BJ (cell line): ENCODE data around the gene RPL5. TPM values are rescaled to one million over a fixed set of nuclear protein-coding genes. Genes with fewer than 3 reads are reported as not detected.

Experiments
- CTCF ChIA-PET: fragments of 350-600 bp; formaldehyde crosslinking; extraction: SDS; loops from one replicate; lab custom pipeline; 2021; ENCODE audit warnings: antibody characterized with exemption, inconsistent platforms; lab: Yijun Ruan, JAX
- POLR2A ChIA-PET: fragments of 300-600 bp; sonication (Branson Sonifier 250); formaldehyde crosslinking; extraction: SDS; loops from one replicate; lab custom pipeline; 2021; ENCODE audit warnings: antibody characterized with exemption; lab: Charles Lee
- DNase-seq: peaks from one replicate; pipeline ENCODE4 v3.0.0-alpha.2; 2011; ENCODE audit warnings: low read depth
- H3K27me3 ChIP-seq: 2 replicates; pipeline ENCODE4 v1.6.0; 2011; ENCODE audit warnings: low read length; ENCODE audit not compliant: control insufficient read depth, insufficient read depth
- H3K36me3 ChIP-seq: 2 replicates; pipeline ENCODE4 v1.5.1; 2011; ENCODE audit warnings: low read length; ENCODE audit not compliant: control insufficient read depth, insufficient read depth
- H3K4me3 ChIP-seq: 2 replicates; pipeline ENCODE4 v1.5.1; 2011; ENCODE audit warnings: low read depth, mild to moderate bottlenecking, control low read depth, low read length
- CTCF ChIP-seq: IDR thresholded peaks from 2 replicates; pipeline ENCODE4 v1.5.1; 2011; ENCODE audit warnings: low read depth, mild to moderate bottlenecking, control low read depth, inconsistent platforms, low read length, moderate library complexity; ENCODE audit not compliant: insufficient read depth
- polyA plus RNA-seq: library from polyadenylated mRNA; depleted of rRNA; stranded (reverse); fragments of >200 nt; gene quantifications from 2 replicates; pipeline ENCODE4 v1.2.3, GENCODE V29; 2011

Gene RPL5
- polyA plus RNA-seq, 1 experiment = 1,389 TPM

GRCh38 chr1:92795166-92795565 is 36.7 kb upstream of the RPL5 start:
- H3K27me3 ChIP-seq = no peaks in the 10 kb centered on the region; the same call in 1 of the 2 replicates
- ChIA-PET CTCF (interaction anchor here (1.0 to 1.5 kb wide), 5 partner anchors 8 to 199 kb away, joined by 3 to 6 read pairs (median 4); partner anchors contain the start of gene EVI5), POLR2A (no interaction called here)
- H3K36me3 ChIP-seq = no peaks in the 10 kb centered on the region
- no peak for TF ChIP-seq CTCF
- no peak for DNase-seq
- no peak overlapping the region for H3K4me3 ChIP-seq

- Histone ChIP-seq H3K27me3 (no peaks in the 10 kb centered on the region), H3K4me3 (no peak overlapping the region), H3K36me3 (no peaks in the 10 kb centered on the region)
- DNase-seq = no peak
- CTCF ChIA-PET = interaction anchor here (1.2 to 1.3 kb wide), 2 partner anchors 12 to 21 kb away, joined by 4 read pairs; partner anchors contain the start of gene EVI5
- POLR2A ChIA-PET = no interaction called here
- no peak for TF ChIP-seq CTCF
These were observed 34.5 kb upstream of the RPL5 start for GRCh38 chr1:92797297-92797696.

DNA sequence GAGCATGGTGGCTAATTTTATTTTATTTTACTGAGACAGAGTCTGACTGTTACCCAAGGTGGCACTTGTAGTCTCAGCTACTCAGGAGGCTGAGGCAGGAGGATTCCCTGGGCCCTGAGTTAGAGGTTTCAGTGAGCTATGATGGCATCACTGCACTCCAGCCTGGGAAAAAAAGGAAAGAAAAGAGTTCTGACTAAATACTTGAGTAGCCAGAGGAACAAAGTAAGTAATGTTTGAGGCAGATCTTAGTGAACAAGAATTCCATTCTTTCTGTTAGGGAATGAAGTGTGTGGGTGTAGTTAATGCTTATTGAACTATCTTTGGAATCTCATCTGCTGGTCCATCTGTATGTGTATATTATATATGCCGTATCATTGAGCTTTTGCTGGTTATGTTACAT is 33.9 kb upstream of the RPL5 start:
- Histone ChIP-seq H3K27me3 (no peaks in the 10 kb centered on the region), H3K36me3 (no peaks in the 10 kb centered on the region), H3K4me3 (no peak overlapping the region)
- no peak for TF ChIP-seq CTCF
- ChIA-PET CTCF (interaction anchor here (1.2 to 1.3 kb wide), 2 partner anchors 21 kb away, joined by 4 to 5 read pairs; no protein-coding TSS in a partner anchor), POLR2A (no interaction called here)
- no peak for DNase-seq

DNA sequence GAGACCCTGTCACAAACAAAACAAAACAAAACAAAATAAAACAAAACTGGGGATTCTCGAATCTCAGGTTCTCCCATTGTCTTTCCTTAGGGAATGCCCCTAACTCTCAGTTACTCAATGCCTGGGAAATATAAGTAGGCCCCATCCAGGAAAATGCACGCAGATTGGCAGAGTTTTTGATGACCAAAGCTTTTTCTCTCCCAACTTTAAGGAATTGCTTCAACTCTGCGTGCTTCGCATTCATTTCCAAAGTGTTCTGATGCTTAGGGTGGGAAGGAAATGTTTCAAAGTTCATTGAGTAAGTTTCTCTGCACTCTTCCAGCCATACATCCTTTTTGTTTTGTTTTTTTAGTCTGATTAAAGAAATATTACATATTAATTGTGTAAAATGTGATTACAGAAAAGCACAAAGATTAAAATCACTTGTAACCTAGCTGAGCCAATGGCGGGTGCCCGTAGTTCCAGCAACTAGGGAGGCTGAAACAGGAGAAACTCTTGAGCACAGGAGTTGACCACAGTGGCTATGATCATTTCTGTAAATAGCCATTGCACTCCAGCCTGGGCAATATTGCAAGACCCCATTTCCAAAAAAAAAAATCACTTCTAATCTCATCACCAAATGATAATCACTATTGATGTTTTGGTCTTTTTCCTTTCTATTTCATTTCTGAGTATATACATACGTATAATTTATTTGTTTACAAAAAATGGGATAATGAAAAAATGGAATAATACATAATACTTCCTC is 28.5 kb upstream of the RPL5 start:
- no peak for DNase-seq
- CTCF ChIA-PET = interaction anchor here (0.9 to 1.5 kb wide), 2 partner anchors 12 to 14 kb away, joined by 3 to 6 read pairs; no protein-coding TSS in a partner anchor
- no peak for TF ChIP-seq CTCF
- POLR2A ChIA-PET = no interaction called here
- no peak overlapping the region for H3K4me3 ChIP-seq
- H3K27me3 ChIP-seq = no peaks in the 10 kb centered on the region
- no peaks in the 10 kb centered on the region for H3K36me3 ChIP-seq

DNA sequence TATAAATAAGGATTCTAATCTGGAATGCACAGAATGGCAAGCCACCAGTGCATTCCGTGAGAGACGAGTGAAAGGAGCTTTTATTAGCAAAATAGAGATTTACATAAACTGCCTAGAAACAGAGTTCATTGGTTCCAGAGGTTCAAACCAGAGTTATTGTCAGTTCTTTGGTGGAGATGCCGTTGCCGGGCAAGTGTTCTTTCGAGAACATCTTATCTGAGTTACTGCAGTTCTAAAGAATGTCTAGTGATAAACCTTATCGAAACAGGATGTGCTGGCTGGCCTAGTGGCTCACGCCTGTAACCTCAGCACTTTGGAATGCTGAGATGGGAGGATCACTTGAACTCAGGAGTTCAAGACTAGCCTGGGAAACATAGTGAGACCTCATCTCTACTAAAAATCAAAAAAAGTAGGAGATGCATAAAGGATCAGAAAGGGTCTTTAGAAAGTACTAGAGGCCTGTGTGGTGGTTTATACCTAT is 27.1 kb upstream of the RPL5 start:
- ChIA-PET CTCF (interaction anchor here (1.5 kb wide), 1 partner anchor 12 kb away, joined by 6 read pairs; no protein-coding TSS in a partner anchor), POLR2A (no interaction called here)
- no peaks in the 10 kb centered on the region for H3K27me3 ChIP-seq
- TF ChIP-seq CTCF = no peak
- no peak overlapping the region for H3K4me3 ChIP-seq
- no peaks in the 10 kb centered on the region for H3K36me3 ChIP-seq
- peak; percentile 84 for DNase-seq
